OCI-LY1 (cell line): Measurements from ENCODE around the gene CEP44.

ENCODE experiments used
- H2AFZ ChIP-seq: fragments of 200-600 bp; sonication (generic), shearing (Covaris generic); 2 replicates; pipeline ENCODE4 v1.6.0; 2014; ENCODE audit warnings: antibody characterized with exemption, mild to moderate bottlenecking, low read length
- H3F3A ChIP-seq: fragments of 200-600 bp; sonication (generic), shearing (Covaris generic); 2 replicates; pipeline ENCODE4 v1.6.0; 2014; ENCODE audit warnings: mild to moderate bottlenecking, antibody characterized with exemption, low read length, moderate library complexity; ENCODE audit not compliant: insufficient read depth
- H3K27ac ChIP-seq: fragments of 200-600 bp; sonication (generic); 2 replicates; pipeline ENCODE4 v1.5.1; 2014; ENCODE audit warnings: low read length, mixed run types, mild to moderate bottlenecking, low read depth; ENCODE audit not compliant: poor library complexity, severe bottlenecking
- H3K27me3 ChIP-seq: fragments of 200-600 bp; sonication (generic); 2 replicates; pipeline ENCODE4 v1.6.0; 2014; ENCODE audit warnings: antibody characterized with exemption, mild to moderate bottlenecking, low read length, moderate library complexity; ENCODE audit not compliant: insufficient read depth
- H3K36me3 ChIP-seq: fragments of 200-600 bp; sonication (generic); 2 replicates; pipeline ENCODE4 v1.6.1; 2014; ENCODE audit warnings: mild to moderate bottlenecking, antibody characterized with exemption, low read length, moderate library complexity, mixed read lengths; ENCODE audit not compliant: insufficient read depth
- H3K4me1 ChIP-seq: fragments of 200-600 bp; sonication (generic); 2 replicates; pipeline ENCODE4 v1.5.1; 2014; ENCODE audit warnings: mild to moderate bottlenecking, low read length, moderate library complexity; ENCODE audit not compliant: insufficient read depth, severe bottlenecking
- H3K4me2 ChIP-seq: fragments of 200-600 bp; sonication (generic), shearing (Covaris generic); 2 replicates; pipeline ENCODE4 v1.6.1; 2014; ENCODE audit warnings: low read length
- H3K4me3 ChIP-seq: fragments of 200-600 bp; sonication (generic); 2 replicates; pipeline ENCODE4 v1.5.1; 2014; ENCODE audit warnings: low read length, low read depth, mild to moderate bottlenecking, mixed read lengths; ENCODE audit not compliant: poor library complexity, severe bottlenecking
- H3K79me2 ChIP-seq: fragments of 200-600 bp; shearing (Covaris generic); 2 replicates; pipeline ENCODE4 v1.6.1; 2016; ENCODE audit warnings: mixed run types, low read length, mixed read lengths; ENCODE audit not compliant: insufficient read depth
- H3K9ac ChIP-seq: fragments of 200-600 bp; sonication (generic), shearing (Covaris generic); 2 replicates; pipeline ENCODE4 v1.6.1; 2014; ENCODE audit warnings: mild to moderate bottlenecking, low read length, mixed read lengths
- H3K9me2 ChIP-seq: fragments of 200-600 bp; sonication (generic), shearing (Covaris generic); 2 replicates; pipeline ENCODE4 v1.6.1; 2014; ENCODE audit warnings: low read depth, mild to moderate bottlenecking, low read length, mixed read lengths
- H3K9me3 ChIP-seq: fragments of 200-600 bp; shearing (Covaris generic); 2 replicates; pipeline ENCODE4 v1.6.1; 2014; ENCODE audit warnings: low read length, mixed read lengths
- H4K20me1 ChIP-seq: fragments of 200-600 bp; sonication (generic), shearing (Covaris generic); 2 replicates; pipeline ENCODE4 v1.6.0; 2016; ENCODE audit warnings: mild to moderate bottlenecking, low read length; ENCODE audit not compliant: insufficient read depth
- CTCF ChIP-seq: fragments of 200-600 bp; sonication (generic), shearing (Covaris generic); IDR thresholded peaks from 2 replicates; pipeline ENCODE4 v1.5.1; 2017; ENCODE audit warnings: mild to moderate bottlenecking, antibody characterized with exemption, low read length, moderate library complexity, mixed read lengths
- EZH2 ChIP-seq: fragments of 200-600 bp; sonication (generic), shearing (Covaris generic); IDR thresholded peaks from 2 replicates; pipeline ENCODE4 v1.8.0; 2017; ENCODE audit warnings: borderline replicate concordance, mixed run types, mild to moderate bottlenecking, antibody characterized with exemption, low read length, moderate library complexity, mixed read lengths

The CEP44 gene

GRCh38 chr4:174369985-174370384 is 86.3 kb downstream of the CEP44 start:
- H3K27ac ChIP-seq, result no peak overlapping the region
- H3K4me2 ChIP-seq, result no peak overlapping the region
- H2AFZ ChIP-seq, result no peak overlapping the region
- H3K27me3 ChIP-seq, result no peaks in the 10 kb centered on the region
- H3K9me3 ChIP-seq, result no peaks in the 10 kb centered on the region
- H3K36me3 ChIP-seq, result no peaks in the 10 kb centered on the region
- no peak overlapping the region for H3K9ac ChIP-seq
- no peak overlapping the region for H3K4me3 ChIP-seq
- TF ChIP-seq EZH2 (no peak), CTCF (no peak)
- no peaks in the 10 kb centered on the region for H3K9me2 ChIP-seq
- H3F3A ChIP-seq, result no peaks in the 10 kb centered on the region
- no peaks in the 10 kb centered on the region for H3K4me1 ChIP-seq
- H4K20me1 ChIP-seq, result no peaks in the 10 kb centered on the region
- no peaks in the 10 kb centered on the region for H3K79me2 ChIP-seq

GRCh38 chr4:174373821-174374220 is 90.1 kb downstream of the CEP44 start:
- H3K27me3 ChIP-seq, result no peaks in the 10 kb centered on the region
- no peak overlapping the region for H3K4me3 ChIP-seq
- no peaks in the 10 kb centered on the region for H3F3A ChIP-seq
- TF ChIP-seq CTCF (no peak), EZH2 (no peak)
- H2AFZ ChIP-seq, result no peak overlapping the region
- H3K9ac ChIP-seq, result no peak overlapping the region
- no peaks in the 10 kb centered on the region for H3K9me3 ChIP-seq
- no peaks in the 10 kb centered on the region for H3K79me2 ChIP-seq
- no peak overlapping the region for H3K27ac ChIP-seq
- no peak overlapping the region for H3K4me2 ChIP-seq
- no peaks in the 10 kb centered on the region for H3K9me2 ChIP-seq
- H3K4me1 ChIP-seq, result no peaks in the 10 kb centered on the region
- no peaks in the 10 kb centered on the region for H3K36me3 ChIP-seq
- no peaks in the 10 kb centered on the region for H4K20me1 ChIP-seq

- H3F3A ChIP-seq, result no peaks in the 10 kb centered on the region
- no peaks in the 10 kb centered on the region for H3K79me2 ChIP-seq
- no peaks in the 10 kb centered on the region for H3K27me3 ChIP-seq
Measured at GRCh38 chr4:174375422-174375821, 91.7 kb downstream of the CEP44 start.

More at GRCh38 chr4:174375422-174375821, 91.7 kb downstream of the CEP44 start:
- no peak overlapping the region for H3K4me2 ChIP-seq
- H4K20me1 ChIP-seq, result no peaks in the 10 kb centered on the region
- TF ChIP-seq EZH2, result no peak
- no peak for TF ChIP-seq CTCF
- H3K9ac ChIP-seq, result no peak overlapping the region
- no peak overlapping the region for H3K4me3 ChIP-seq
- no peaks in the 10 kb centered on the region for H3K4me1 ChIP-seq
- no peaks in the 10 kb centered on the region for H3K9me2 ChIP-seq
- no peaks in the 10 kb centered on the region for H3K36me3 ChIP-seq
- no peak overlapping the region for H3K27ac ChIP-seq
- no peaks in the 10 kb centered on the region for H3K9me3 ChIP-seq
- H2AFZ ChIP-seq, result no peak overlapping the region
